ENCODE data around the gene NT5C1B.

Gene NT5C1B

DNA sequence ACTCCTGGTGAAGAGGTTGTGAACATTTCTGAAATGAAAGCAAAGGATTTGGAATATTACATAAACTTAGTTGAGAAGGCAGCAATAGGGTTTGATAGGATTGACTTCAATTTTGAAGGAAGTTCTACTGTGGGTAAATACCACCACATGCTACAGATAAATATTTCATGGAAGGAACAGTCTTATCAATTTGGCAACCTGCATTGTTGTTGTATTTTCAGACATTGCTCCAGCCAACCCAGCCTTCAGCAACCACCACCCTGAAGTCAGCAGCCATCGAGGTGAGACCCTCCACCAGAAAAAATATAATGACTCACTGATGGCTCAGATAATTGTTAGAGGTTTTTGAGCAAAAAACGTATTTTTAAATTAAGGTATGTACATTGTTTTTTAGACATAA, 38.9 kb downstream of the NT5C1B start:
- no peak for DNase-seq

DNA sequence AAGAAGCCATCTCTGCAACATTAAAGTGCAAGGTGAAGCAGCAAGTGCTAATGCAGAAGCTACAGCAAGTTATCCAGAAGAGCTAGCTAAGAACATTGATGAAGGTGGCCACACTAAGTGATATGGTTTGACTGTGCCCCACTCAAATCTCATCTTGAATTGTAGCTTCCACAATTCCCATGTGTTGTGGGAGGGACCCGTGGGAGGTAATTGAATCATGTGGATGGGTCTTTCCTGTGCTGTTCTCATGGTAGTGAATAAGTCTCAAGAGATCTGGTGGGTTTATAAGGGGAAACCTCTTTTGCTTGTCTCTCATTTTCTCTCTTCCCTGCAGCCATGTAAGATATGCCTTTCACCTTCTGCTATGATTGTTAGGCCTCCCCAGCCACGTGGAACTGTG, 40.3 kb downstream of the NT5C1B start:
- DNase-seq = no peak

DNA sequence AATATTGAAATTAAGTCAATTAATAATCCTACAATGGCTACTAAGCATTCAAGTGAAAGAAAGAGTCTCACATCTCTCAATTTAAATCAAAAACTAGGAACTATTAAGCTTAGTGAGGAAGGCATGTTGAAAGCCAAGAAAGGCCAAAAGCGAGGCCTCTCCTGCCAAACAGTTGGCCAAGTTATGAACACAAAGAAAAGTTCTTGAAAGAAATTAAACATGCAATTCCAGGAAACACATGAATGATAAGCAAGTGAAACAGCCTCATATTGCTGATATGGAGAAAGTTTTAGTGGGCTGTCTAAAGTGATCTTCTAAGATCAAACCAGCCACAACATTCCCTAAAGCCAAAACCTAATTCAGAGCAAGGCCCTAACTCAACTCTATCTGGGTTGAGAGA, 40.7 kb downstream of the NT5C1B start:
- no peak for DNase-seq

DNA sequence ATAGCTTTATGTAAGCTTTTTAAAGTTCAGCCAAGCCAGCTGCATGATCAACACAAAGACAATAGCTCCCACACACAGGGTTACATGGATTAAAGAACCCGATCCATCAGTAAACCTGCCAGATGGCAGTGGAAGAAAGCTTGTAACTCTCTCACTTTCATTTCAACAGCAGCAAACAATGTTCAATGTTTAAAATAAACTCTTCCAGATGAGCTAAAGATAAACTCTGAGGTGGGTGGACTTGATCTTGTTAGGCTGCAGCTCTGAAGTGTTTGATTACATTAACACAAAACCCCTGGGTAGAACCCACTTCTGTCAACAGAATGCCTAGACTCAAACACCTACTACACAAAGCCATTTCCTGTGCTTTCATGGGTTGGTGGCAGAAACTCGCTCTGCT, 42.8 kb downstream of the NT5C1B start:
- DNase-seq = peak; percentile 52

DNA sequence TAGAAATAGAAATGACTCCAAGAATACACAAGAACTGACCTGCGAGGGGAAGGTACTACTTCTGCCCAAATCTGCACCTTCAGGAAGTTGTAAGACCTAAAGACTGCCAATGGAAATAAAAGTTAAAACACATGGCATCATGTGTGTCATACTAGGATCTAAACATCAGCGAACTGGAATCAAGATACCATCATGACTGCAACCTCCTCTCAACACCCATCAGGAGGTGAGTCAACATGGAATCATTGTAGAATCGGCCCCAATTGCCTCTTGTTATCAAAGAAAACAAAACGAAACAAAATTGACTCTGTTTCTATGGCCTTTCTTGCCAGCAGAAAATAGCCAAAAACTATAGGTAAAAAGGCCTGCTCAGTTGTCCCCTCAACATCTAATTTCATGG, 44.0 kb downstream of the NT5C1B start:
- DNase-seq = no peak

DNA sequence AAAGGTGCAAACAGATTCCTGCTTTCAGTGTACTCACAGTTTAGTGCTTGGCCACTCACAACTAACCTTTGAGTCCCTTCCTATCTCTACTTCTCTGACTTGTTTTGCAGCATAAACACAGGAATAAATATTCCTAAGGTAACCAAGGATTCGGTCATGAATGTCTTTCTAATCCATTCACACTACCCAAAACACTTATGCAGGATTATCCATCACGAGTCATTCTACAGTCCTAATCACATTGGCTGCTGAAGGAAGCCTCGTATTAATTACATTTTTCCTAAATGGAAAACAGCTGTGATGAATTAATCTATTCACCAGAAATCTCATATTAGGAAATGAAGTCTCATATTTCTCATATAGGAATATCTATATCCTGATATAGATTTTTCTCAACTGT, 45.2 kb downstream of the NT5C1B start:
- no peak for DNase-seq

DNA sequence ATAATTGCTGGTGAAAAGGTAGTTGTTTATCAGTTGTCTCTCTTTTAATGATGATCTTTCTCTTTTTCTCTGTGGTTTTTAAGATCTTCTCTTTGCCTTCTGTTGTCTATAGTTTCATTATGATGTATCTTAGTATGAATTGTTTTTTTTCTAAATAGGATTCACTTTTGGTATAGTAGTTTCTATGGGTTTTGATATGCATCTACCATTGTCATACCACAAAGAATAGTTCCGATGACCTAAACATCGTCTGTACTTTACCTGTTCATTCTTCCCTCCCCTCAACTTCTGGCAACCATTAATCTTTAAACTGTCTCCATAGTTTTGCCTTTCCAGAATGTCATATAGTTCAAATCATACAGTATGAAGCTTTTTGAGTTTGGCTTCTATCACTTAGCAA, 48.5 kb downstream of the NT5C1B start:
- DNase-seq = no peak

DNA sequence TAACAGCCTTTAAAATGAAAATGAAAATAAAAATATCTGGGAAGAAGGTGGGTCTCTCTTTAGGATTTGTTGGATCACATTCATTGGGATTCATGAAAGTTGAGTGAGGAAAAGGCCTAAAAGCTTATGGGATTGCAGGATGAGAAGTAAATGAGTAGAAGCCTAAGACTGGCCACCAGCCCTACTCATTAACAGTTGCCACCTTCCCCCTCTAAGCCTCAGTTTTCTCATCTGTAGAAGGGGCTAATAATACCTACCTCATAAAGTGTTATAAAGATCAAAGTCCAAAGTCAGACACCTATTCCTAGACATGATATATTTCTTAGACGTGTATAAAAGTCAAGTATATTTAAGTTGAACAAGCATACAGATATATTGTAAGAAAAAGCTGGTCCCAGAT, 52.7 kb downstream of the NT5C1B start:
- no peak for DNase-seq

DNA sequence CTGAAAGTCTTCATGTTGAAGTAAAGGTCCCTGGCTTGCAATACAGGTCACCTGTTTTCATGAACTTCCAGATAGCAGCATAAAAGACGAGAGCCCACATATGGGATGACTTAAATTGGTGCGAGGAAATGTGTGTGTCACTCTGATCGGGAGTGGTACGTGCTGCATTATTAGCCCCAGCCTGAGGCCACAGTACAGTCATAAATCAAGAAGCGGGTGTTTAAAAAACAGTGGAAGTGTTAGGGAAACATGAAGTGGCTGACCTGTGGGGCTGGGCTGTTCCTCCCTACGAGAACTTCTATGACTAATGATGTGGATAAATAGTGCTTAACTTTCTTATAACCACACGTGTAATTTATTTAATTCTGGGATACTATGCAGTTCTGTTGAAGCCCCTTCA, 53.3 kb downstream of the NT5C1B start:
- no peak for DNase-seq

DNA sequence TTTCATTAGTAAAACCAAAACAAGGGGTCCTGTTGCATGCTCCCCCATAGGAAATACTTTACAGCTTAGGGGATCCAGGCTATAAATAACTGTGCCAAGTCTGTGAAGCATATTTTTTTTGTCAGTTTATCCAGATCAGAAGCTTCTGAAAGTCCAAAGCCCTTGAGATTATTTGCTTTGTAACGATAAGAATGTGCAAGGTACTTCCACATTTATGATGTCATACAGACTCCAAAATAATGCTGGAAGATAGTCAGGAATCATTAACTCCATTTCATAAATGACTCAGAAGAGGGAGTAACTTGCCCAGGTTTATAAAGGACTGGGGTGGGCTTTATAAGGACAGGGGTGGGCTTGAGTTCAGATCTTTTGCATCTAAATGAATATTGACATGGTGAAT, 58.2 kb downstream of the NT5C1B start:
- no peak for DNase-seq

DNA sequence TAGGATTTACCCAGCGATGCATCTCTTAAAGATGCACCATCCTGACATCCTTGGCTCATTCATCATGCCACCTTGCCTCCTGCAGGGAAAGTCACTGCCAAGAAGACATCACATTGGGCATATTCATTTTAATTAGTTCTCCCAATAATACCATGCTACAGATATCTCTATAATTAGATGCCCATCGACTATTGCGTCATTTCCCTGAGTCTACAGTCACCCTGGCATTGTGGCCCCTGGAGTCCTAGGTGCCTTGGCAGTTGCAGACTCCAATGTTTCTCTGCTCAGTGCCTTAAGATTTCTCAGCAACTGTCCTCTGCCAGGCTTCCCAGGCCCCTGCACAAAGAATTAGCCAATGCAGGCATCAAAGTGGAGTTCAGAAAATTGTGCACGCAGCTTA, 61.5 kb downstream of the NT5C1B start:
- no peak for DNase-seq

DNA sequence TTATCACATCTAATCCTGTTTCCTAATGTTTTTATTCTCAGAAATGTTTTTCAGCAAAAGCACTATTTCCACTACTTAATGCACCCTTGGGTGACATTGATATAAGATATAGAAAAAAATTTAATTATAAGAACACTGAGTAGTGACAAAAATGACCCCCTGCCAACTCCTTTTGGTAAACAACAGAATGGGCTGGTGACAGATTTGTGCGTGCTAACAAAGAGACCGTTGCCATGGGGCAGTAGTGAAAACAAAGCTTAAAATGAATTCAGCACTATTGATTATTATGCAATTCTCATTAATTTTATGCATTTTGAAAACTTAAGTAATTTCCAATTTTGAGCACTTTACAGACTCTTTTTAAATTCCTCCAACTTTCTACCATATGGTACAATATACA, 62.0 kb downstream of the NT5C1B start:
- no peak for DNase-seq

DNA sequence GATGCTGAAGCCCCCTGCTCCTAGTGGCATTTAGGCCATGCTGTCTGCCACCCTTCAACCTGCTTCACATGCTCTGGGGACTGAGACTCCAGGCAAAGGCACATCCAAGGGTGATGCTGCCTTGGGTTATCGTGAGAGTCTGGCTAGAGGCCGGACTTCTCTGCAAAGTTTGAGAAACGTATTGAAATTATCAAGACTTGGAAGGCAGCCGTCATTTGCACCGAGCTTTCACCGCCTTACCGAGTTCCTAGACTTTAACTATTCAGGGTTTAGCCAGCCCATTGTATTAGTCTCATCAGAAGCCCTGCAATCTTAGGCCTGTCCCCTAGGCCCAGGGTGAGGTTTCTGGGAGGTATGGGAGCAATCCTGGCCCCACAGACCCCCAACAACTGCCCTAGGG, 62.9 kb downstream of the NT5C1B start:
- no peak for DNase-seq

DNA sequence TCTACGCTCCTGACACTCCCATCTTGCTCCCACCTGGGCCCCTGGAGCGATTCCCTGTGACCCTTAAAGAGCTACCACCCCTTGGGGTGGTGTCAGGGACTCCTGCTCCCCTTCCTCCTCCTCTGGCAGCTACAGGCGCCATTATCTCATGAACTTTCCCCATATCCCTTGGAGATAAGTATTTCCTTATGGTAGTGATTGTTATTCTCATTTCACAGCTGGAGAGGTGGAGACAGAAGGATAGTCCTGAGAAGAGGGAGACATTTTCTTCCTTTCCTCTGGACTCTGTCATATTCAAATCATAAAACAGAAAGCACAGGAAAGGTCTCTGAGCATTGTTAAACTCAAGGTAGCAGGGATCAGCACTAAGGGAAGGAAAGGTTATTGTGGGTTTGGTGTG, 63.5 kb downstream of the NT5C1B start:
- DNase-seq = no peak

DNA sequence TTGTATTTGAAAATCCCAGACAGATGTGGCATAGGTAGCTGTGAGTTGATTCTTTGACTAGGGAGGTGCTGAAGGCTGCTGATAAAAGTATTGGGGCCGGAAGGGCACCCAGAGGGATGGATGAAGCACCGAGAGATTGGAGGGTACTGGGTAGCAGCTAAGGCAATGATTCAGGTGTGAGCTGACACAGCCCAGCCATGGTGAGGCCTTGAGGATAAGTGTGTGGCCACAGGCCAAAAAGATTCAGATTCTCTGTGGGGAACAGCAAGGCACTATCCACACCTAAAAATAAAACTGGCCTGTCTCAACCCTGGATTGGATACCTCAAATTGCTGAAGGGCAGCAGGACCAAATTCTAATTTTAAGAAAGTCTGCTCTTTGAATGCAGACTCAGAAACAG, 64.1 kb downstream of the NT5C1B start:
- DNase-seq = no peak

DNA sequence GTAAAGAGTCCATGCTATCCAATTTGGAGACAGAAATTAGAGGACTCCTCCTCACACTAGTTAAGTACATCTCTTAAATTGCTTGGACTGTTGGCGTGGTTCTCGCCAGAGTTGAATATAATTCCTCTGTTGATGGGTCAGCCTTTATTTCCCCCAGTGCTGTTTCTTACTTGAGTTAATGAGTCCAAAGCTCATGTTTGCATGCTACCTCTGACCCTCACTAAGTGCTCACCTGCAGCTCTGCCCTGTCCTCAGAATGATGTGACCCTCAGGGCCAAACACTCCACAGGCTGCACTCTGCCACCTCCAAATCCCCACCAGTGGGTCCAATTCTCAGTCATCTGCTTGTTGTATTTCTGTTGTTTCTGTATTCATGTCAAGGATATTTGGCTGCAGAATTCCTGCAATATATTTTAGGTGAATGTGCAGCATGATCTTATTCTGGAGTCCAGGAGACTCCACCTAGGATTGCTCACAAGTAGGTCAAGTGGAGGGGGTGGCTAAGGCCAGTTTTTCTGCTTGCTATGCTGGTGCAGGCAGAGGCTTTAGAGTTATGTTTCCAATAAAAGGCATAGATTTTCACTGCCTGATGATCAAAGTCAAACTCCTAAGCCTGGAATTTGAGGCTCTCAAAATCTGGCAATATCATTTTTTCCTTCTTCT, 66.8 kb downstream of the NT5C1B start:
- DNase-seq = no peak

DNA sequence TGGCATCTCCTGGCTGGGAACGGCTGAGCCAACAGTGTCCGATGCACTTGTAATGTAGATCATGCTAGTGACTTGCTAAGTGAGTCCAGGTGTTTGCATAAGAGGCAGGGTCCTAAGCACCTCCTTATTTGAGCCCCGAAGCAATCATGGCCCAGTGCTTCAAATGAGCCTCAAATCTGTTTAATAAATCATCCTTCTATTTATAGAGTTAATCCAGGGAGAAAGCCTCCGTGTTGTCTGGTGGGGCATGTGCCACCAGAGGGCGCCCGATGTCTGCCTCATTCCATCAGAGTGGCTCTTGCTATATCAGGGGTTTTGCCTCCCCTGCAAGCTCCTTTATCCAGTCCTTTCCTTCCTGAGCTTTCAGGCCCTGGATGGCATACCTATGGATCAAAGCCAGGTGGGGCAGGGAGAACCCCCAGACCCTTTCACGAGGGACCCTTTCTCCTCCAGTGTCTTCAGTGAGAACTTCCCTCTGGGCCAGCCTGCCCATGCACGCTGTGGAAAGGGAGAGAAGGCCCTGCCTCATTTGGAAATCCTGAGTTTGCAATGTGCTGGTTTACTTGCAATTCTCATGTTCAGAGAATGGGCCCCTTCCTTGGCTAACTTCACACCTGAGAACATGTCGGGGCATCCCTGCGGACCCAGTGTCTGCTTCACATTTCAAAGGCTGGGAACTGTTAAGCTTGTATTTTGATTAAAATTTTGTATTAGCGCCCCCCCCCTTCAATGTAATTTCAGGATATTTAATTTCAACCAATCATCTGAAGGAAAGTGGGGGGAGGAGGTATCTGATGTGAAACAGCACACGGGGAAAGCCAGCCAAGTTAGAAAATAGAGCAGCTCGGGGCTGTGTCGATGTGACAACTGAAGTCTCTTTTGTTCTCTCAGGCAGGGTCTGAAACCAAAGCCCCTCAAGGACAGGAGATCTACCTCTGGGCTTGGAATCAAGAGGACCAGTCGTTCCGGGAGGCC, 68.6 kb downstream of the NT5C1B start:
- DNase-seq = peak; percentile 62

DNA sequence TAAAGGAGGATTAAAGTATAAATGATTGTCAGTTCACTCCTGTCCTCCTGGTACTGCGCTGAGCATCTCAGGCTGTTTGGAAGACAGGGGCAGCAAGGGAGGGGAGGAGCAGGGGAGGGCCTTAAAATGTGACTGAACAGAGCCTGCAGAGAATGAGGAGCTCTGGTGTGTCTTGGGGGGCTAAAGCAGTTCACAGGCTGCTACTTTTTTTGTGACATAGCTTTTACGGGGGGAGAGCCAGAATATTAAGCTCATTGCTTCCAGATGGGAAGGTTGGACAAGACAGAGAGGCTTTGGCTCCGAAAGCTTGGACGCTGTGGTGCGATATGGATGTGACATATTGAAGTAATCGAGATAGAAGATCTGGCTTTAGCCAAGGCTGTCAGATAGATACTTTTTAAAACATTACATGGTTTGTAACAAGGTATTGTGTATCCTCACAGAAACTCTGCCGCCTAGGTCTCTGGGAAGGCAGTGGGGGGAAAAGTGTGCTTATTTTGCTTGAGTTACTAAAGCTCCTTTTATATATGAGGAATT, 69.4 kb downstream of the NT5C1B start:
- no peak for DNase-seq

DNA sequence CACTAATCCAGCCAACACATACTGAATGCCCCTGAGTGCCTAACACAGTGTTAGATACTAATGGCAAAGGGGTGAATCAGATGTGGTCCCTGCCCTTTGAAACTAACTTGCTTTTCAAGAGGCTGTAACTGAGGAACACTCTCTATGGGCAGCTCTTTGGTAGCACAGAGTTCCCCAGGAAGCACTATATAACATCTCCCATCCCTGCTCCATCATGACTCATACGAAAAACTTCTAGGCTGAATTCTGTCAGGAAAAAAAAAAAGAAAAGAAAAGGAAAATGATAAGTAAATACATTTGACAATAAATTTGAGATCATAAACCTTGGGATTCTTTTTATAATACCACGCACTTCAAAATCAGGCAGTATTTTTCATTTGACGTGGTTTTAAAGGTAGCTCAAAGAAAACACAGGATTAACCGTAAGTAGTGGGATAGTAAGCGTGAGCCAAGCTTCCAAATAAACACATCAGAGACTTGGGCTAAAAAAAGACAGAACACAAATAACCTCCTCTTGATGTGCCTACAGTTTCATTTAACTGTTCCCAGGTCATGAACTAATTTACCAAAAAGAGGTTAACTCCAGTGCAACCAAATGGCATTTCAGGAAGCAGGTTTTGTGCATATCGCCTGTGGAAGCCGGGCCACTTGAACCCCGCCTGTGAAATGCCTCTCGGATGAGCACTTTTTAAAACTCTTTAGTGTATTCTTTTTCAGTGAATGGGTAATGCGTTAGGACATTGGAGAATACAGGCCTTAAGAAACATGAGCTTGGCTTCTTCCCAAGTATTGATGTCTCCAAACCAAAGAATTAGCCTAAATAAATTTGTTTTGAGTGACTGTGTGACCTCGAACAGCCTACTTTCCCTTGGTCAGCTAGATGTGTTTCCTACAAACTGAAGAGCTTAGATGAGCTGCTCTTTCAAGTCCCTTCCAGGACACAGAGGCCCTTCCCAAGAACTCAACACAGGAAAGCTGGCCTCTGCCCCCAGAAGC, 71.0 kb downstream of the NT5C1B start:
- DNase-seq = no peak

DNA sequence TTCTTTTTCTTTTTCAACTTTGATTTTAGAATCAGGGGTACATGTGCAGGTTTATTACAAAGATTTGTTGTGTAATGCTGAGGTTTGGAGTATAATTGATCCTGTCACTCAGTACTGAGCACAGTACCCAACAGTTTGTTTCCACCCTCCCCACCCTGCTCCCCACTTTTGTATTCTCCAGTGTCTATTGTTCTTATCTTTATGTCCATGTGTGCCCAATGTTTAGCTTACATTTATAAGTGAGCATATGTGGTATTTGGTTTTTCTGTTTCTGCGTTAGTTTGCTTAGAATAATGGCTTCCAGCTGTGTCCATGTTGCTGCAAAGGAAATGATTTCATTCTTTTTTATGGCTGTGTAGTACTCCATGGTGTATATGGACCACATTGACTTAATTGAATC, 72.0 kb downstream of the NT5C1B start:
- no peak for DNase-seq

DNA sequence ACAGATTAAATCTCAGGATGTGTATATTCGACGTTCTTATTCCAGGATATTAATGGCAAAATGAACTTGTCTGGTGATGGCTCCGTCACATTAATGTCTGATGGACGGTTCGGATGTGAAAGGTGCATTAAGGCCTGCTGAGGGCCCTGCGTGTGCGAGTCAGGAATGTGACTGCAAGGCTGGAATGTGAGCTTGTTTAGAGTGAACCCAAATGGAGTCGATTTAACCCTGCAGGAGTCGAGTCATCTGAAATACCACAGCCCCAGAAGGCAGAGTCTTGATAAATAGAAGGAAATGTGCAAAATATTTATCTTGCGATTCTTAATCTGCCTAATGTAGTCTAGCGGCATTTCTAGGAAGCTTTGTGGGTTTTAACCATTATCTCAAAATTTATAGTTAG, 73.3 kb downstream of the NT5C1B start:
- no peak for DNase-seq

DNA sequence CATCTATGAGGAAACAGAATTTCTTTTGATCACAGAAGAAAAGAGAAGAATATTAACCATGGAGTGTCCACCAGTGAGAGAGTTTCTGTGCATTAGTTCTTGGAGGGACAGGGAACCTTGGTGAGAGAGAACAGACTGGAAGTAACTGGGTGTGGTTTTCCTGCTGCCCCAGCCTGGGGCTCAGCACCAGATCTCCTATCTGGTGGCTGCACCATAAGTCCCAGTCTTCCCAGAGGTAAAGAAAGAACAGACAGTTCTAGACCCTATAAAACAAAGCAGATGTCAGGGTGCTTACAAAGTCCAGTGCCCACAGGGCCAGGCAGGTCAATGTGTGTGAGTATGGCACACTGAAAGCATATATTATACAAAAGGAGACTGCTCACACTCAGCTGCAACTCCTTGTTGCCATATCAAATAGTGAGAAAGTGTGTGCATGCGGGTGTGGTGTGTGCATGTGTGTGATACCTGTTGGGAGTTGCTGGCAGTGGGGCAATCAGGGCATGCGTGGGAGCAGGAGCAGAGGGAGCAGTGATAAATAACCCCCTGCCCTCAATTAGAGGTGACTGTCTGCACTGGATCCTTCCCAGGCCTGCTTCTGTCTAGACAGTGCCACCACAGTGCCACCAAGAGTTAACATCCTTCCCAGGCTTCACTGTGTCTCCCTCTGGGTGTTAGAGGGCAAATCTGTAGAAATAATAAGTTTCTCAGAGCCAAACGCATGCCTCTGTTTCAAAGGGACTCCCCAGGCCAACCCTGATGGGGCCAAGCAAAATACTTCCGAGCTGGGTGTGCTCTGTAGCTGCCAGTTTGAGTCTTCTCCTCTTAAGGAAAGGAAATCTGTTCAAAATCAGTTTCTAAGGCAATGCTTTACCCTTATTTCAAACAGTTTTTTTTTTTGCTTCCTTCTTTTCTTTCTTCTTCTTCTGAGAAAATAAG, 74.6 kb downstream of the NT5C1B start:
- no peak for DNase-seq
